NCI-H1048 (cell line): ENCODE measurements around the gene RGSL1.
"Not testable (repeated sequence)": the region's sequence is repeated elsewhere in the genome, so short reads cannot be mapped to it uniquely, and the experiment has no call there.

Experiments
- DNase-seq: peaks from one replicate; lab custom pipeline; 2025; lab: John Stamatoyannopoulos, UW

The RGSL1 gene

DNA sequence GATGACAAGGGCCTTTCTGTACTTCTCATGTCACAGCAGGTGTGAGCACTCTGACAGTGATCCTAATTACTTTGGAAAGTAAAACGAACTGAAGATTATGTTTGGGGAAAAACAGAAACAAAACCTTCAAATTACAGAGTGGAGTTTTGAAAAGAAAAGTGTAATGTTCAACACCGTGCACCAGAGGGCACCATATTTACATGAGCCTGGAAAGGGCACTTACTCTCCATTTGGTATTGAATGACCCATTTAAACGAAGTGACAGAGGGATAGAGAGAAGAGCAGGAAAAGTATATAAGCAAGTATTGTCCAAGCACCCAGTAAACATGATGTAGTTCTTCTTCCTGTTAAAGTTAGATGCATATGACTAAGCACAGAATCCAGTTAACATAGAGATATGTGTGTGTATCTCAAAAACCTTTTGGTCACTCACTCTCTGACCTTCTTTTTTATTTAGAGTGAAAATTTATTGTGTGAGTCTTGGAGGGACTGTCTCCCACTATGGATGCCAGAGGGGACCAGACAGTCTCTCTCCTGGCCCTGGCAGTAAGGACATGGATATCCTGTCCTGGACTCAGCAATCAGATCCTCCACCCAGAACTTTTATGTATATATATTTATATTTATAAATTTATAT, 3.8 kb upstream of the RGSL1 start:
- DNase-seq, result peak; percentile 37

DNA sequence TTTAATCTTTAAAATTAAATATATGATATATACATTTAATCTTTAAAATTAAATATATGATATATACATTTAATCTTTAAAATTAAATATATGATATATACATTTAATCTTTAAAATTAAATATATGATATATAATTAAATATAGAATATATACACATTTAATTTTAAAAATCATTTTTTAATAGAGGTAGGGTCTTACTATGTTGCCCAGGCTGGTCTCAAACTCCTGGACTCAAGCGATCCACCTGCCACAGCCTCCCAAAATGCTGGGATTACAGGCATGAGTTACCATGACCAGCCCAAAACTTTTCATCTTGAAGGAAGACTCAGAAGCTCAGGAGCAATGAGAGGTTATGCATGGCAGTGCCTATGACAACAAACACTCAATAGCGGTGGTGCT, 2.8 kb upstream of the RGSL1 start:
- not testable (repeated sequence) for DNase-seq

DNA sequence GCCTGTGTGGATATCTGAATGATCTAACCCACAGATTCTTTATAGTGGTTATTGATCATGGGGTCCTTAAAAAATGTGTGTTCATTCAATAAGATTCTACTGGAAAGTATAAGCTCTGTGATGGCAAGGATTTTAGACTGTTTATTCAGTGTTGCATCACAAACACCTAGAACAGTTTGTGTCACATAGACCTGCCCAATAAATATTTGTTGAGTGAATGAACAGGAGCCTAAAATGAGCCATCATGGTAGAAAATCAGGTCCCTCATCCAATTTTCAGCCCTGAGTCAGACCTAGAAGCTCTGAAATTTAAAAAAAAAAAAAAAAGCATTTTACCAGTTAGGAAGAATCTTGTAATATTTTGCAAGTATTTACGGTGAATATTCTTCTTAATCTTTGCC, 2.3 kb upstream of the RGSL1 start:
- no peak for DNase-seq

GRCh38 chr1:182453631-182454030, 3.7 kb downstream of the RGSL1 start:
- no peak for DNase-seq

GRCh38 chr1:182457844-182458243, 7.9 kb downstream of the RGSL1 start:
- no peak for DNase-seq

DNA sequence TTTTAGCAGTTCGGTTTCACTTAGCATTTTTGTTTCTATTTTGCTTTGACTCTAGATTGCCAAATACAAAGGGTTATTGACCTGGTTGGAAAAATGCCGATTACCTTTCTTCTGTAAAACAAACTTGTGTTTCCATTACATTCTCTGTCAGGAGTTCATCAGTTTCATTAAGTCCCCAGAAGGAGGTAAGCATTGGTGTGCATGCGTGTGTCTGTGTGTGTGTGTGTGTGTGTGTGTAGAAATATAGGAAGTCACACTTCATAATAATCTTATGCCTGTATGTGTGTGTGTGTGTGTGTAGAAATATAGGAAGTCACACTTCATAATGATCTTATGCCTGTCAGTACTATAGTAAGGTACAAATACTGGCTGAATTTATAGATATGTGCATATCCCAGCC, 10.0 kb downstream of the RGSL1 start:
- DNase-seq, result no peak

GRCh38 chr1:182460550-182460951, 10.6 kb downstream of the RGSL1 start:
- DNase-seq, result no peak

DNA sequence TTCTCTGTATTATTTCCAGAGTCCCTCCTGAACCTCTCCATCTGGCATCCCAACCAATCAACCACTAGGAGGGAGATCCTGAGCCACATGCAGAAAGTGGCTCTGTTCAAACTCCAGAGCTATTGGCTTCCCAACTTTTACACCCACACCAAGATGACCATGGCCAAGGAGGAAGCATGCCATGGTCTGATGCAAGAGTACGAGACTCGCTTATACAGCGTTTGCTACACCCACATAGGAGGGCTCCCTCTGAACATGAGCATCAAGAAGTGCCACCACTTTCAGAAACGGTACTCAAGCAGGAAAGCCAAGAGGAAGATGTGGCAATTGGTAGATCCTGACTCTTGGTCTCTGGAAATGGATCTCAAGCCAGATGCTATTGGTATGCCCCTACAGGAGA, 23.6 kb downstream of the RGSL1 start:
- no peak for DNase-seq

- no peak for DNase-seq
Observed at GRCh38 chr1:182476625-182477024, 26.7 kb downstream of the RGSL1 start.

DNA sequence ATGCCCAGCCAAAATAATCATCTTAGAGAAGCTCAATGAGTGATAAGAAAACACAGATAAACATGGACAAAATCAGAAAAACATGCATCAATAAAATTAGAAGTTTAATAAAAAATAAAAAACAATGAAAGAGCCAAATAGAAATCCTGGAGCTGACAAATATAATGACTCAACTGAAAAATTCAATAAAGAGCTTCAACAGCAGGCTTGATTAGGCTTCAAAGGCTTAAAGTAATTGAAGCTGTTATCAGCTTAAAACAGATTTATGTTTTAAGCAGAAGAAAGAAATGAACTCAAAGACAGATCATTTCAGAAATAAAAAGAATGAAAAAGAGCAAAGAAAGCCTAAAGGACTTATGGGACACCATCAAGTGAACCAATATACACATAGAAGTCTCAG, 28.3 kb downstream of the RGSL1 start:
- DNase-seq, result no peak

- no peak for DNase-seq
Observed at GRCh38 chr1:182484067-182484466, 34.1 kb downstream of the RGSL1 start.

GRCh38 chr1:182484531-182485257, 34.7 kb downstream of the RGSL1 start:
- DNase-seq, result no peak

- no peak for DNase-seq
Observed at GRCh38 chr1:182485861-182486260, 35.9 kb downstream of the RGSL1 start.

- DNase-seq, result no peak
Observed at GRCh38 chr1:182488803-182489202, 38.9 kb downstream of the RGSL1 start.

DNA sequence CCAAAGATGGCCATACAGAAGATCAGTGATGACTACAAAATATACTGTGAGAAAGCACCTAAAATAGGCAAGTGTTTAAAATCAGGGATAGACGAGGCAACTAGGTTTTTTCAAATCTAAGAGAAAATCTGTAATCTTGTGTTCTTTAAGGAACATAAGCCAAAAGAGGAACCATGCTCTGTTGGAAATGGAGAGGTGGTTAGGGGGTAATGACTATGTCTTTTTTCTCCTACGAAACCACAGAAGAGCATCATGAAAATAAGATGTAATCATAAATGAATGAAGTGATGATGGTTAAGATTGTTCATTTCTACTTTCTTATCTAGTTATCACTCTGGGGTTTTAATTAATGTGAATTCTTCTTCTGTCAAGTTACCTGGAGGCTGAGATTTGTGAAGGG, 43.1 kb downstream of the RGSL1 start:
- no peak for DNase-seq

- DNase-seq, result no peak
Observed at GRCh38 chr1:182495002-182495401, 45.1 kb downstream of the RGSL1 start.

DNA sequence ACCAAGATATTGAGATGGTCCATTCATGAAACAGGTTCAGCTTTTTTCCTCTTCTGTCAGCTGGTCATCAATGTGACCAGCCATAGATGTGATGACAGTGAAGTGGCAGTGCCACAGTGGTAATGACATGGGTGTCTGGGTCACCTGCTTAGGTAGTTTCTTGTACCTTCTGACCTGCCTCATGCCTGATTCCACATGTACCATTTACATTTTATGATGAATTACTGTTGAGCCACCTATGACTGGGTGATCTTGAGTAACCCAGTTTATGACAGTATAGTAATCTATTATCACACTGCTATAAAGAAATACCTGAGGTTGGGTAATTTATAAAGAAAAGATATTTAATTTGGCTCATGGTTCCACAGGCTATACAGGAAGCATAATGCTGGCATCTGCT, 45.7 kb downstream of the RGSL1 start:
- DNase-seq, result no peak

DNA sequence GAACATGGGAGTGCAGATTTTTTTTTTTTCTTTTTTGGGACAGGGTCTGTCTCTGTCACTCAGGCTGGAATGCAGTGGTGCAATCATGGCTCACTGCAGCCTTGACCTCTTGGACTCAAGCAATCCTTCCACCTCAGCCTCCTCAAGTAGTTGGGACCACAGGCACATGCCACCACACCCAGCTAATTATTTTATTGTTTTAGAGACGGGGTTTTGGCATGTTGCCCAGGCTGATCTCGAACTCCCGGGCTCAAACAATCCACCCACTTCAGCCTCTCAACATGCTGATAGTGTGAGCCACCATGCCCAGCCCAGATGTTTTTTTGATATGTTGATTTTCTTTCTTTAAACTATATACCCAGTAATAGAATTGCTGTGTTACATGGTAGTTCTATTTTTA, 57.7 kb downstream of the RGSL1 start:
- no peak for DNase-seq

DNA sequence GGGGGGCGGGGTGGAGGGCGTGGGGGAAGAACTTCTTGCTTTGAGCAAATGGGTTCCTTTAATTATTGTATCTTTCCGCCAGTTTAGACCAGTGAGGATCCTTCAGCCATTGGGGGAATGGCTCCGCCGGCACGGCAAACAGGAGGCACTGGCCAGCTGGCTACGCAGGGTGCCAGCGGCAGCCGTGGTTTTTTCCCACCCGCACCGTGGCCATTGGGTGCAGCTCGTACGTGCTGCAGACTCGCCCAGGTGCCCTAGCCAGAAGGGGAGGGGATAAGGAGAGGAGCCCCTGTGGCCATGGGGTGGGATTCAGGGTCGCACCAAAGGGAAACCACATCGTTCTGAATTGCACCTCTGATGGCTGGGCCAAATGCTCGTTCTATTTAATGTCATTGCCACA, 65.6 kb downstream of the RGSL1 start:
- DNase-seq, result no peak

DNA sequence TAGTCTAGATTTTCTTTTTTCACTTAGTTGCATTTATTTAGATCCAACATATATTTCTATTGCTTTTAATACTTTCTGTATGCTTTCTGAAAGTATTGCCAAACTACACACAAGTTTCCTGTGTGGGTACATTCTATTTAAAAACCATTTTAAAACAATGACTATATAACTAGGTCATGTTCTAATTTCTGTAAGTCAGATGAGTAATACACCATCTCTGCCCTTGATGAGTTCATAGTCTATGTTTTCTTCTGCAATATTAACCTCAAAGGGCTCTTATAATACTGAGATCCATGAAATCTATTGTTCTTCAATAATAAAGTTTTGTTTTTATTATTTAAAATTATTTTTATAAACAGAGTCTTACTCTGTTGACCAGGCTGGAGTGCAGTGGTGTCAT, 70.8 kb downstream of the RGSL1 start:
- DNase-seq, result no peak

DNA sequence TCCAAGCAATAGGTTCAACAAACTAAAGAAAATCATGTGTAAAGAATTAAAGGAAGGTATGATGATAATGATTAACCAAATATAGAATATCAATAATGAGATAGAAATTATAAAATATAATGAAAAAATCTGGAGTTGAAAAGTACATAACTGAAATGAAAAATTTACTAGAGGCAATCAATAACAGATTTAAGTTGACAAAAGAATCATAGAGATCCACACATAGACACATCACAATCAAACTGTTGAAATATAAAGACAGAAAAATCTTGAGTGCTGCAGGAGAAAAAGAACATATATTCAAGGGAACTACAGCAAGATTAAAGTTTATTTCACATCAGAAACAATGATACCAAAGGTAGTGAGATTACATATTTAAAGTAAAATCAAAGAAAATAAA, 75.4 kb downstream of the RGSL1 start:
- no peak for DNase-seq

DNA sequence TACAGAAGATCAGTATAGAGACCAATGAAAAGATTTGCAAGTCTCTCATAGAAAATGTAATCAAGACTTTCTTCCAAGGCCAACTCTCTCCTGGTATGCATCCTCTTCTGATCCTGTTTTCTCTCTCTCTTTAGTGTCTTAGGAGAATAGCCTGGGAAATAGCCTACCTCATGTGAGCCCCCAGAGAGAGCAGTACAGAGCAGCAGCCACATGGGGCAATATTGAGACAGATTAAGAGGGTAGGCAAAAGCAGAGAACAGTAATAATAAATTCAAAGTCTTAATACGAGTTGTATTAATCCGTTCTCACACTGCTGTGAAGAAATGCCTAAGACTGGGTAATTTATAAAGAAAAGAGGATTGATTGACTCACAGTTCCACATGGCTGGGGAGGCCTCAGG, 77.7 kb downstream of the RGSL1 start:
- DNase-seq, result no peak

GRCh38 chr1:182528206-182528605, 78.3 kb downstream of the RGSL1 start:
- DNase-seq, result not testable (repeated sequence)

GRCh38 chr1:182533896-182534295, 84.0 kb downstream of the RGSL1 start:
- DNase-seq, result no peak
